Effector CD8-positive, alpha-beta T cell (primary cell): Measurements from ENCODE around the gene KDELR3.

Experiments
- DNase-seq: peaks from one replicate; lab custom pipeline; 2025; lab: John Stamatoyannopoulos, UW

Gene KDELR3

DNA sequence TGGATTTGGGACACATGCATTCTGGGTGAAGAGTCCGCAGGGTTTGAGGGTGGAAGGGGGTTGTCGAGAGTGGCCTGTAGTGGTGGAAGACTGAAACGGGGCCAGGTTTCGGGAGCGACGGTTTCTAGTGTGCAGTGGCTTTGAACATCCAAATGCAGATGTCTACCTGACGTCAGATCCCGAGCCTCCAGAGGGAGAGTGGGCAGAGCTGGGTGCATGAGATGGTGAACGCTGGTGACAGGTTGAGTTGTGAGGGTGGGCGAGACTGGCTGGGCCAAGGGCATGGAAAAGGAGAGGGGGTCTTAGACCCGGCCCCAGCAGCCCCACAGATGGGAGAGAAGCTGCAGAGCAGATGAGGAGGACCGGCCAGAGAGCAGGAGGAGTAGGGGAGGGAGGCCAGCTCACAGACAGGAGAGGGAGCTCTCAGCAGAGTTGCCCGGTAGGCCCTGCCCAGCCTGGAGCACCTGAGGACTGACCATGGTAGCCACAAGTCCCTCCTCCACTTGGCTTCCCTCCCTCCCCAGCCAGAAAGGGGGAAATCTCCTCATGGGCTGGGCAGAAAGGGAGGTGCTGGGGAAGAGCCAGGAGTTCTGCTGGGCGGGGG, 27.0 kb upstream of the KDELR3 start:
- DNase-seq, result no peak

DNA sequence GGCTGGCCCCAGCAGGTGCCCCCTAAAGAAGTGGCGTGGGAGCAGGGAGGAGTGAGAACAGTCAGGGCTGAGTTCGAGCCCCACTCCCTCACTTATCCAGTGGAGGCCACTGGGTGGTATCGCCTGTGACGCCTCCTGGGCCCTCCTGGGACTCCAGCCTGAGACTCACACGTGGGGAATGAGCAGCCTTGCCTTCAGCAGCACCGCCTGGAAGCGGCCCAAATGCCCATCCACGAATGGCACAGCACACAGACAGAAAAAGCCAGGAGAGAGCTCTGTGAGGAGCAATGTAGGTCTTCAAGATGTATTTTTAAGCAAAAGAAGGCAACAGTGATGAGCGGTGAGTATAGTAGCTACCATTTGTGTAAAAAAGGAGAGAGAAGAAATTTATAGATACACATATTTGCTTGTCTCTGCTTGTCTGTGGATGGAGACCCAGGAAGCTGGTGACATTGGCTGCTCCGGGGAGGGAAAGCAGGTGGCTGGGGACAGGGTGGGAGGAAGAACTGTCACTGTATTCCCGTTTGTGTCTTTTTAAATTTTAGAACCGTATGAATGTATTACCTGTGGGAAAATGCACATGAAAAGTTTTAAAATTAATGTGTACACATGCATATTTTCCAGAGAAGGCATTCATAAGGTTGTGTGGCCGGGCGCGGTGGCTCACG, 26.1 kb upstream of the KDELR3 start:
- no peak for DNase-seq

DNA sequence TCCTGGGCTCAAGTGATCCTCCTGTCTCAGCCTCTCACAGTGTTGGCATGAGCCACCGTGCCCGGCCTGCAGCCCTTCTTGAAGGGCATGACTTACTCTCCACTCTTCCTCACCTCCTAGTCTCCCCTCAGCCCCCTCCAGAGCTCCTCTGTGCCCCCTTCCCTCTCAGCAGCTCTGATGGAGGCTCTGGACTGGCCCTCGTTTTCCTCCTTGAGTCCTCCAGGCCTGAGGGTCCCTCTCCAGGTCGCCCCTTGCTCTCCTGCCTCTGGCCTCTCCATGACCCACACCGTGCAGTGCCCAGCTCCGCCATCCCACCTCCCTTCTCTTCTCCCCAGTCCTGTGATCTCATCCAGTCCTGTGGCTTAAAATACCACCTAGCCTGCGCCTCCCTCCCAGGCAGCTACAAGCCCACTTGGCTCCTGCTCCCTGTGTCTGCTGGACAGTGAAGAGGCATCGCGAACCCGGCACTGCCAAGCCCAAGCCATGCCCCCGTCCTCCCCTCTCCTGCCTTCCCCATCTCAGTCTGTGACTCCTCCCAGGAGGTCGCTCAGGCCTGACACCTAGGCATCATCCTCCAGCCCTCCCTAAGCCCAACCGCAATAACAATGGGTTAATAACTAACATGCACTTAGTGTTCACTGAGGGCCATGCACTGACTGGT, 24.8 kb upstream of the KDELR3 start:
- DNase-seq, result no peak

DNA sequence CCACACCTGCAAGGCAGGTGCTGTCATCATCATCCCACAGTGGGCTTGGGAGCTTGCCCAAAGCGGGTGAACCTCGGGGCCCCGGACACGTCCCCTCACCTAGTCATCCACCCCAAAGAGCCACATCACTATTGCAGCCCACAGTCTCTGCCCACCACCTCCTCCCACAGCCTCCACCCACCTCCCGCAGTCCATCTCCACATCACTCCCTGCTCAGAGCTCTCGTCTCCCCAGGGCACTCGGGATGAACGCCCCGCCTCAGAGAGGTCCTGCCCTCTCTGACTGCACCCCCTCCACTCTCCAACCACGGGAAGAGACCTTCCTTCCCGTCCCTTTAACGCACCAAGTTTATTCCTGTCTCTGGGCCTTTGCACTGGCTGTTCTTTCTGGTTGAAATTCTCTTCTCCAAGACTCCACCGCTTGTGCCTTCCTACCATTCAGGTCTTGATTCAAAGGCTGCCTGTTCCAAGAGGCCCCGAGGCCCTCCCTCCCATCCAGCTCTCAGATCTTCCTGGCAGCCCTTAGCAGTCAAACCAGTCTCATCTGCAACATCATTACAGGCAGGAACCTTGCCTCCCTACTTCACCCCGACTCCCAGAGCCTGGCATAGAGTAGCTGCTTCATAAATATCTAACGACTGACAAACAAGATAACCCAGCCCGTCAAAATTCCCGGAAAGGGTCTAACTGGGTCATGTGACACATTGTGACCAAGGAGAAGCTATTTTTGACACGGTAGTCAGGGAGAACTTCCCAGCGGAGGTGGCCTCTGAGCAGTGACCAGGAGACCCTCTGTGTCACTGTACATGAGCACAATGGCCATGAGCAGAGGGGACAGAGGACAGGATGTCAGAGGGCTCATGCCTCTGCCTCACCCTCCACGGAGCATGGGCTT, 24.0 kb upstream of the KDELR3 start:
- no peak for DNase-seq

DNA sequence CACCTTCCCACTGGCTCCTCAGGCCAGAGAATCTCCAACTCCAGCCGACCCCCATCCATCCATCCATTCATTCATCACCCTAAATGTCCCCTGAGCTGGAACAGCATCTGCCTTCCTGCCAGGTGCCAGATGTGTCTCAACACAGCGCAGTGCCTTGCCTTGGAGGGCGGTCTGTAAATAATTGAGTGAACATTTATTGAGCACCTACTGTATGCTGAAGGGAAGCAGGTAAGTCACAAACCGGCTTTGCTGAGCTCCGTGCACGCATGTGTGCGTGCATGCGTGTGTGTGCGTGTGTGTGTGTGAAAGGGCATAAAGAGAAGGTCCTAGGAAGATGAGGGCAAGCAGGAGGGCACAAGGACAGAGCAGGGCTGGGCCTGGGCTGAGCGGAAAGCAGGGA, 23.1 kb upstream of the KDELR3 start:
- DNase-seq, result no peak

DNA sequence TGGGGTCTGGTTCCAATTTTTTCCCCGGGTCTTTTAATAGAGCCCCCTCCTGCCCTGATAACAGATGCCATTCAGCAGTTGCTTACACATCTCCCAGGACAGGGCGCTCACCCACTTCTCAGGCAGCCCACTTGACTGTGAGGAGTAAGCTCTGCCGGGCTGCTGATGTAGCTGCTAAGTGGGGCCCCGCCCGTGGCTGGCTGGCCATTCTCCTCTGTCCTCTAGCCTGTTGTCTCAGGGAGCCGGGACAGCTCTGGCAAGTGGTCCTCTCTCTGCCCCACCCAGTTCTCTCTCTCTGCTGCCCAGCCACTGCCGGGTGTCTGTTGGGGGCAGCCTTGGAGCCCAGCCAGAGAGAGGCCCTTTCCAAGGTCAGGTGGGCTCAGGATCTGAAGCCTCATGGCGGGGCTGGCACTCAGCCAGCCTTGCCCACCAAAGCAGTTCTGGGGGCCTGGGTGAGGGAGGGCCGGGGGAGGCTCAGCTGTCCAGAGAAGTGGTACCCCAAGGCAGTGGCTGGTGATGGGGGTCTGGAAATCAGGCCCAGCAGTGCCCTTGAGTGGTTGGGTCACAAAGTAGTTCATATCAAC, 21.8 kb upstream of the KDELR3 start:
- no peak for DNase-seq

DNA sequence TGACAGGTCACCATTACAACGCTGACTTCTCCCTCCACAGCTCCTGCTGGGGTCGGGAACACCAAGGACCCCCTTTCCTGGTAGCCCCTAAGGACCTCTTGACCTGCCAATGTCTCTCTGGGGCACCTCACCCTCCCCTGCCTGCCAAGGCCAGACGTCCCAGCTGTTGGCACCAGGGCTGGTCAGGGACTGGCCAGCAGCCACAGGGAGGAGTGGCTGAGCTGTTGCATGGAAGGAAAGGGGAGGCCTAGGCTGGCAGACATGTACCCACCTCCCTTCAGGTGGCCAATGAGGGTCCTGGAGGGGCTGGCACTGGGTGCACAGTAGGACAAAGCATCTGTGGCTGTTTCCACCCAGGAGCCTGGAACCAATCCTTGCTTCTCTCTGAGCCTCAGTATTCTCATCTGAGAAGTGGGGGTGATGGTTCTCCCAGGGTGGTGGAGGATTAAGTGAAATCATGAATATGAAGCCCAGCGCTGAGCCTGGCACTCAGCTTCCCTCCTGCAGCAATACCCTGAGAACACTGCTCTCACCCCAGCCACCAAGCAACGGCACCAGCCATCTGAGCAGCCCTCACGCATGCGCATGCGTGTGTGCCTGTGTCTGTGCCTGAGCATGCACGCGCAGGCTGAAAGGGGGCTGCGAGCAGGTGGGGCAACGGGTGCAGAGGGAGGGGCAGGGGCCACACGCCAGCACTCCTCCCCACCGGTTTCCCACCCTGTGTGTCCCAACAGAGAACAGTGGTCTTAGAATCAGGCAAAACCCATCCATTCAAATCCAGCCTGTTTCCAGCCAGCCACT, 18.8 kb upstream of the KDELR3 start:
- DNase-seq, result no peak

DNA sequence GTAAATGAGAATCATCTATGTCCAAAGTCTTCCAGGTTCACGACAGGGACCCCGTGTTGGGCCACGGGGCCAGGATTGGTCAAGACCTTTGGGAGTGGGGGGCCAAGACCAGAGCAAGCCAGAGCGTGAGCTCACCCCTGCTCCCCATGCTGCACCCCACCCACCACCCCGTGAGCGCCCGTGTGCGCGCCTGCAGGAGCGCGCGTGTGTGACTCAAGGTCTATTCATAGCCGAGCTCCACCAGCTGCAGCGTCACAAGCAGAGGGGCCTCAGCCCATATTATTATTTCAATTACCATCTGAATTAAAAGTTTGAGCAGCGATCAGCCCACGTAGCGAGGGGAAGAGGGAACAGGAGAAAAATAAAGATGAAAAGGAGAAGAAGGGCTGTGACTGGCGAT, 18.1 kb upstream of the KDELR3 start:
- no peak for DNase-seq

DNA sequence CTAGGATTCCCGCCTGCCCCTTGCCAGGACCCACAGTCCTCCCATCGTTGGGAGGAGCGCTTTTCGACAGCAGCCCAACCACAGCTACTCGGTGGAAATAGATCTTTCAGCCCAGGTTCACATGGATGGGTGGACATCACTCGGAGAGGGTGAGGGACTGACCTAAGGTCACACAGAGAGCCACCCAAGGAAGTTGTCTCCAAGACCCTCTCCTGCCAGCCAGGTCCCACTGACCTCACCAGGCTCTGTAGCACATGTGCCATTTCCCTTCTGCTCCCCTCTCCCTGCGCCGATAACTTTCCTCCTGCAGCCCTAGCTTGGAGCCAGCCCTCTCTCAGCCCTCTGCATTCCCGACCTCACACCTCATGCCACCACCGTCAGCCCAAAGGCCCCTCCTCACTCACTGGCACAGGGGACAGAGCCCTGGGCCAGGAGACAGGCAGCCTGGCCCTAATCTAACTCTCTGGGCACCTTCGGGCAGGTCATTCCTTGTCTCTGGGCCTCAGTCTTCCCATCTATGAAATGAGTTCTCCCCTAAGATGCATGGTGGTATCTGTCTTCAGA, 17.6 kb upstream of the KDELR3 start:
- DNase-seq, result no peak

DNA sequence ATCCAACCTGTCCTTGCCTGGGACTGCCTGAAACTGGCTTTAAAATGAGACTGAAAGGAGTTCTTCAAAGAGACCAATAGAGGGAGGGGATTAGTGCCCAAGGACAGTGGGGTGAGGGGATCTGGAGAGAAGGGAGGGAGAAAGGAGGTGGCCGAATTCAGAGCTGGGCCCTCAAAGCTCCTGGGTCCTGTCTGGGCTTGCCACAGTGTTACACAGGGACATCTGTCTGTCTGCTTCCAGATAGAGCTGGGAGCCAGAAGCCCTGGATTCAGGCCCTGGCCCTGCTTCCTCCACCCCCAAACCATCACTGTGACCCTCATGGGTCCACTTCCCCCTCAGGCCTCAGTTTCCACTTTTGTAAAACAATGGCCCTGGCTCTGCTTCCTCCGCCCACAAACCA, 16.5 kb upstream of the KDELR3 start:
- DNase-seq, result no peak

DNA sequence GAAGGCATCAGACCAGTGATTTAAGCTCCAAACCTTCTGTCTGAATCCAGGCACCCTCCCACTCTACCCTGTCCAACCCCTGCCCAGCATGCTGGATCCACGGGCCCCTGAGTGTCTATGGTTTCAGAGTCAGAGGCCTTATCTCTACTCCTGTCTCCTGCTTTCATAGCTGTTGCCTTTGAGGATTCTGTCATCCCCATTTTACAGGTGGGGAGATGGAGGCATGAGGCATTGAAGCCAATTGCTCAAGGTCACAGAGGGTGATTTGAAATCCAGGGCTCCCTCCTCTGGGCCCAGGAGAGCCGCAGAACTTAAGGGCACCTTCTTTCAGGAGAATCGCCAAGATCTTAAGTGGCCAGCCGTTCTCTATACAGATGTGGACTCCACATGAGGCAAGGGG, 16.0 kb upstream of the KDELR3 start:
- DNase-seq, result no peak

DNA sequence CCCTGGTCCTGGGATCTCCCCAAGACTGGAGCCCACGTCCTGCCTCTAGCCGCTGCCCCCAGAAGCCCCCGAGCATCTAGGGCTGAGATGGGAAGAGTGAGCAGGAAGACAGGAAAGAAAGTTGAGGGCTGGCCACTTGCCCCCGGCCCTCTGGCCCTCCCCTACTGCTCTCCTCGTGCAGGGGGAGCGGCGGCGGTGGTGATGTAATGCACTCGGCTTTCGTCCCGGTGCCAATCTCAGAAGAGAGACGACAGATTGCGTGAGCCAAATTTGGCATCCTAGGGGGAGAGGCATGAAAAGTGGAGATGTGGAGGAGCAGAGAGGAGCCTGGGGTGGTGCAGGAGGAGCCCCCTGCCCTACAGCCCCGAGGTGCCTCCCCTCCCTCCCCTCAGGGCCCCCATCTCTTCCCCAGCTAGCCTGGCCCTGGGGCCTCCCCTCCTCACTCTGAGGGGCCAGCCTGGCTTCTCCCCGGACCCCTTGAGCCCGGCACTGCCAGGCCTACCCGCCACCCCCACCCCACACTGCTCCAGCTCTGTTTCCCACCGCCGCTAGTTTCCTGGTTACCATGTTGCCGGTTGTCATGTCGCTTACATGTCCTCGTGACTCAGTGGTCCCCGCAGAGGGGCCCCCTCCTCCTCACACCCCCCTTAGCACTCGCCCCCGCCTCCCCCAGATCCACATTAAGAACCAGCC, 15.4 kb upstream of the KDELR3 start:
- DNase-seq, result no peak

DNA sequence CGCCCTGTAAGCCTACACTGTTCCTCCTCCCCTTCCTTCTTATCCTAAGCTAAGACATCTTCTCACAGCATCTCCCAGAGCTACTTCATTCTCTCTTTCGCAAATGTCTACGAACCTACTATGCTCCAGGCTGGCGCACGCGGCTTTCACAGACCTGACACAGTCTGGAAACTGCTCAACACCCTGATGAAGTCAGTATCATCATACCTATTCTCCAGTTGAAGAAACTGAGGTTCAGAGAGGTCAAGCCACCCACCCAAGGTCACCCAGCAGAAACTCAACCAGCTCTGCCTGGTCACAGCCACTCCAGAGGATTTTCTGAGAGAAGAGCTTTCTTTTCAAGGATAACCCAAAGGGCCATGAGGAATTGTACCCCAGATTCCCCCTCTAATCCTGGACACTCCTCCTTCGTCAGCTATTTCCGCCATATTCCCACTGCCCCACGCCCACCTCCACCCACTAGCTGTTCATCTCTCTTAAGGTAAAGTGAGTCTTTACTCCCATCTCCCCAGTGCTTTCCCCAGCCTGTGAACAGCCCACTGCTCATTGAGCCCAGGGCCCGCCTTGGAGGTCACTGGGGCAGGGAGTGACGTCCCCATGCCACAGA, 14.7 kb upstream of the KDELR3 start:
- DNase-seq, result no peak

DNA sequence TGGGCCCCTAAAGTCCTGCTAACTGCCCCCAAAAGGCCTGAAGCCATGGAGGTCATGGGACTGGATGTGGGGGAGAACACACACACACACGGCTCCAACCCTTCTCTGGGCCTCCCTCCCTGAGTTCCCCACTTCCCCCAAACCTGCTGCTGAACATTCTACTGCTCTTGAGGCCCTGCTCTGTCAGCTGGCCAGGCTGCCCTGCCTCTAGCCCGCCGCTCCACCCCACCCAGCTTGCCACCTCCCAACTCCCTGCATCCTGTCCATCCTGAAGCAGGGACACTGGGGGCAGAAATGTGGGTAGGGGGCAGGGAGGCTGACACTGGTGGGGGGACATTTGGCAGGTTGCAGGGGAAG, 13.9 kb upstream of the KDELR3 start:
- no peak for DNase-seq

DNA sequence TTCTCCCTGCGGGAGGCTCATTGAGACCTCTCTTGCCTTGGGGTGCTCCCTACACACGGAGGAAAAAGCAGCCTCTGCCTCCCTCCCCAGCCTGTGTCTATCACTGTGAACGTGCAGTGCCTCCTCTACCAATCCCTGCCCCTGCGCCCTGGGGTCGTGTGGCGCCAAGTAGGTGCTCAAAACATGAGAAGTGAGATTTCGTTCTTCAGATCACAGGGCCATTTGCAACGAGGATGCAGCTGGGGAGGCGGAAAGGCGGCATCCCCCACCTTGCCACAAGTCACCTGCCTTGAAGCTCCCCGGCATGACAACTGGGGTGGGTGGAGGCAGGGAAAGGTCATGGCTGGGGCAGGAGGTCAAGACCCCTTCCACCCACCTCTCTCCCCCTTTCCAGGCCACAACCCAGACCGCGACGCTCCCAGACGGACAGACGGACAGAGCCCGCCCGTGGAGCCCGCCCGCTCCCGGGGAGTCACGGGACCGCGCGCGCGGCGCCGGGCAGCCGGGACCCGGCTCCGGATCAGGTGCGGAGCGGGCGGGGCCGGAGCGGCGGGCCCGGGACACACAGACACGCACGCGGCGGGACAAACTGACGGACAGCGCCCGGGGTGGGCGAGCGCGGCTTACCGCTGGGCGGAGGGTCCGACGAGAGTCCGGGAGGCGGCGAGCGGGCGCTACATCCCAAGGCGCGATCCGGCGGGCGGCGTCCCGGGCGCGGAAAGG, 13.4 kb upstream of the KDELR3 start:
- no peak for DNase-seq

DNA sequence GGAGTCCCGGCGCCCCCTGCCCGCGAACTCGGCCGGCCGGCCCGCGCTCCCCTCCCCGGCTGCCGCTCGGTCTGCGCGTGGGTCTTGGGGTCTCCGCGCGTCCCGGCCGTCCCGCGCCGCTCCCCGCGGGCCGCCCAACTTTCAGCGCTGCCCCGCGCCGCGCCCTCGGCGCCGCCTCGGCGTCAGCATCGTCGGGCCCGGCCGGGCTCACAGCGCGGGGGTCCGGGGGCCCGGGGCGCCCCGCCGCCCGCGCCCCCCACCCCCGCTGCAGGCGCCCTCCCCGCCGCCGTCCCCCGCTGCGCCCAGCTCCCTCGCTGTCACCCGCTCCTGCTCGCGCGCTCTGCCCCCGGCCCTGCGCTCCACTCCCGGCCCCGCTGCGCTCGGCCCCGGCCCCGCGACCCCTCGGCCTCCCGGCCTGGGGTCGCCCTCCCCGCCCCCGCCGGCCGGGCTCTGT, 12.8 kb upstream of the KDELR3 start, which contains the start of gene KCNJ4:
Gene KCNJ4, minus strand, starts transcription at position 124 of the 454 bp plus-strand sequence. CDS start 27,067 bp downstream, outside the sequence.
- DNase-seq, result no peak

DNA sequence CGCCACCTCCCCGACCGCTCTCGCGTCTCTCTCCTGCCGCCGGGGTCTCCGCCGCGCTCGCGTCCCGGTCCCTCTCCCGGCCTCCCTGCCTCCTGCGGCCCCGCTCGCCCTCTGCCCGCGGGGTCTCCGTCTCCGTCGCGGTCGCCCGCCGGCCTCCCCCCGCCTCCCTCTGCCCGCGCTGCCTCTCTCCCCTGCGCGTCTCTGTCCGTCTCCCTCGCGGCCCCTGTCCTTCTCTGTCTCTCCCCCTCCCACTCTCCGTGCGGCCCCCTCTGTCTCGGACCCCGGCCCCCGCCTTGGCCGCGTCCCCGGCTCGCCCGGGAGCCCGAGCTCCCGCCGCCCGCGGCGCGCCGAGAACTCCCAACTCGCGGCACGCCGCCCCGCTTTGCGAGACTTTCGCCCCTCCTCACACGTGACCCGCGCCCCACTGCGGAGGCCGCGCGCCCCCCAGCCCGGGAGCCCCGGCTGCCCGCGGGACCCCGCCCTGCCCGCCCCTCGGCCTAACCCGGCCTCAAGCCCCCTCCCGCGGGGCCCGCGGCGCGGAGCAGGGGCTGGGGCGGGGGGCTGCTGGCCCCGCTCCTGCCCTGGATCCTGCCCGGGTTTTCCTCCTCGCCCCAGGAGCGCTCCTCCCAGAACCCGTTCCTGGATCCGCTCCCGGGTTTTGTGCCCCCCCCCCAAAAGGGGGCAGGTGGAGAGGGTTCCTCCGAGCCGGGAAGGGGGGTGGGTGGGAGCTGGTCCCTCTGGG, 12.2 kb upstream of the KDELR3 start:
- DNase-seq, result no peak

DNA sequence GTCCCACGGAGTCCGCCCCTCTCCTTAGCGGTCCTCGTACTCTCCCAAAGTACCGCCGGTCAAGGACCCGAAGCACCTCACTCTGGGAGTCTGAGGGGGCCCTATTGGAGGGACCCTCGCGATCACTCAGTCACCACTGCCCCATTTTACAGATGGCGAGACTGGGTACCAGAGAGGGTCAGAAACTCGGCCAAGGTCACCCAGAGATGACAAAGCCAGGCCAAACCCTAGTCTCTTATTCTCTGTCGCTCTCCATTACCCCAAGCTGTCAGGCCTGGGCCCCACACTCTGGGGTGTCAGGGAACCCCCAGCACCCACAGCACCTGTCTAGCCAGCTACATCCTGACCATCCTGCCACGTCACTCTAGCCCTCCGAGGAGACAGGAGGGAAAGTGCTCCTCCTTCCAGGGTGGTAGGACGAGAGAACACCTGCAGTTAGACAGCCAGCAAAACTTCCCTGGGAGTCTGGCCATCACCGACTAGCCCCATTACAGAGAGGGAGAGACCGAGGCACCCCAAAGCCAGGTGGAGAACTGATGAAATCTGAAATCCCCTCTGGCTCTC, 11.5 kb upstream of the KDELR3 start:
- no peak for DNase-seq
